GM21737 (cell line): Measurements from ENCODE around the gene ESYT3.
"Not testable (repeated sequence)": the region's sequence is repeated elsewhere in the genome, so short reads cannot be mapped to it uniquely, and the experiment has no call there.

ENCODE experiments used
- ATAC-seq: cut with Tn5 transposase; IDR thresholded peaks from one replicate; pipeline ENCODE4 v1.9.1; 2021; ENCODE audit warnings: mild to moderate bottlenecking, moderate library complexity; ENCODE audit not compliant: unreplicated experiment

ESYT3 gene

DNA sequence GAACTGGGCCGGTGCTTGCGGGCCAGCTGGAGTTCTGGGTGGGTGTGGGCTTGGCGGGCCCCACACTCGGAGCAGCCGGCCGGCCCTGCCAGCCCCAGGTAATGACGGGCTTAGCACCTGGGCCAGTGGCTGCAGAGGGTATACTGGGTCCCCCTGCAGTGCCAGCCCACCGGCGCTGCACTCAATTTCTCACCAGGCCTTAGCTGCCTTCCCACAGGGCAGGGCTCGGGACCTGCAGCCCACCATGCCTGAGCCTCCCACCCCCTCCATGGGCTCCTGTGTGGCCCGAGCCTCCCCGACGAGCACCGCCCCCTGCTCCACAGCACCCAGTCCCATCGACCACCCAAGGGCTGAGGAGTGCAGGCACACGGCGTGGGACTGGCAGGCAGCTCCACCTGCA lies 50.3 kb downstream of the ESYT3 start:
- not testable (repeated sequence) for ATAC-seq

DNA sequence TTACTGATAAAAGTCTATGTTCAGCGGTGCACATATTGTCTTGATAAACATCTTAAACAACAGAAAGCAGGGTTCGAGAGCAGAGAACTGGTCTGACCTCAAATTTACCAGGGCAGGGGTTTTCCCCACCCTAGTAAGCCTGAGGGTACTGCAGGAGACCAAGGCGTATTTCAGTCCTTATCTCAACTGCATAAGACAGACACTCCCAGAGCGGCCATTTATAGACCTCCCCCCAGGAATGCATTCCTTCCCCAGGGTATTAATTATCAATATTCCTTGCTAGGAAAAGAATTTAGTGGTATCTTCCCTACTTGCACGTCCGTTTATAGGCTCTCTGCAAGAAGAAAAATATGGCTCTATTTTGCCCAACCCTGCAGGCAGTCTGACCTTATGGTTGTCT lies 52.2 kb downstream of the ESYT3 start:
- ATAC-seq, result not testable (repeated sequence)

DNA sequence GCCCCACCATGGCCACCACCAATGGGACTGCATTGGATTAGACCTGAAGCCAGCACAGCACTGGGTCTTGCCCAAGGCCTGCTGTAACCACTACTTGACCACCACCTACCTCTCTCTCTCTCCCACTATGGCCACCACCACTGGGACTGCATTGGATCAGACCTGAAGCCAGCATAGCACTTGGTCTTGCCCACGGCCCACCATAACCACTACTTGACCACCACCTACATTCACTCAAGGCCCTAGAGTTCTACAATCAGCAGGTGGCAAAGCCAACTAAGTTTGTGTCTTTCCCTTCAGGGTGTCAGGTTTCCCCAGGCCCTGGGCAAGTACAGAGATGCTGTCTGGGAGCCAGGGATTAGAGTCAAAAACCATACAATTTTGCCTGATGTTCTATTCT lies 57.6 kb downstream of the ESYT3 start:
- no peak for ATAC-seq

DNA sequence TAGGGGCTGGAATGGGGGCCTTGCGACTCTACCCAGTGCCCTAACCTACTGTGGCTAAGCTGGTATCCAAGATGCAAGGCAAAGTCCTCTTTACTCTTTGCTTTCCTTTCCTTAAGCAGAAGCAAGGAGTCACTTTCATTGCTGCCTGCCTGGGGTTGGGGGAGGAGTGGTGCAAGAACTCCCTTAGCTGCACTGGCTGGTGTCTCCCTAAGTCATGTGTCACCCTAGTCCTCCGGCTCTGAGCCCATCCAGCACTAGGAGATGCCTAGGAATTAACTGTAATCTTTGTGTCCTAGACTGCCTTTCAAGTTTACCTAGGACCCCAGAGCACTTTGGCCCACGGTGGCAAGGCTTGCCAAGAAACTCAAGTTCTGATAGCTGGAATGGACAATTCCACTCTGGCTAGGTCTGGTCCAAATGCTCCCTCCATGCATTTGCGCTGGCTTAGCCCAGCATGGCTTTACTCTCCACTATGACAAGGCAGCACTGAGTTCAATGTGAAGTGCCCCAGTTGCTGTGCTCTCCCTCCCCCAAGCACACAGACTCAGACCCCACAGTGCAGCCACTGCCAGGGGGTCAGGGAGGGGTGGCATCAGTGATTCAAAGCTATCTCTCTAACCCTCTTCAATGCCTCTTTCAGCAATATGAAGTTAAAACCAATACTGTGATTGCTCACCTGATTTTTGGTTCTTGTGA lies 58.7 kb downstream of the ESYT3 start:
- no peak for ATAC-seq

DNA sequence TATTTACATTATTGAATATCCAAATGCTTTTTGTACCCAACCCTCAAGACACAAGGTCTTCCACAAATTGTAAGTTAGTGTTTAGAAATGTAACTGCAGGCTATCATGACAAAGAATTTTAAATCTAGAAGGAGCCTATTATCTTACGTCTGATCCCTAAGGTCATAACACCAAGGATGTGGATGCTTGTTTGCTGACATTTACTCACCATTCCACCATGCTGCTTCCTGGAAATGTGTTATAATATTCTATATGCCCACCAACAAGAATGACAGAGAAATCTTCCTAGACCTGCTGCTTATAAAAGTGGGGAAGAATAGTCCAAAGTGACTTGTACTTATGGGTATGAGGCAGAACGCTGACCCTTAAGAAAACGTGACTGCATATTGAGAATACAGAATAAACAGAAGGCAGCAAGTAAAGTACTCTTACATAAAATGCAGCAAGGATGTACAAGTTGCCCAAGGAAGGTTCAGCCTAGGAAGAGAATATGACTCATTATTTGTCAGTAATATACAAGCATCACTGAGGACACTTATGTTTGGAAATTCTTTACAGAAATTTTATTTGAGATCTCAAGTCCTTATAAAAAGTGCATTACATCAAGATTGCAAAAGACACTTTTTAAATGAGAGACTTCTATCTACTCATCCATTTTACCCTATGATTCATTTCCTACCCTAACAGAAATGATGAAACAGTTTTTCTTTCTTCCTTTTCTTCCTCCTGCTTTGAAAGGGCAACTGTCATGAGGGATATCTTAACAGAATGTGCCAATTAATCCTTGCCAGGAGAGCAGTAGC lies 59.6 kb downstream of the ESYT3 start:
- no peak for ATAC-seq

DNA sequence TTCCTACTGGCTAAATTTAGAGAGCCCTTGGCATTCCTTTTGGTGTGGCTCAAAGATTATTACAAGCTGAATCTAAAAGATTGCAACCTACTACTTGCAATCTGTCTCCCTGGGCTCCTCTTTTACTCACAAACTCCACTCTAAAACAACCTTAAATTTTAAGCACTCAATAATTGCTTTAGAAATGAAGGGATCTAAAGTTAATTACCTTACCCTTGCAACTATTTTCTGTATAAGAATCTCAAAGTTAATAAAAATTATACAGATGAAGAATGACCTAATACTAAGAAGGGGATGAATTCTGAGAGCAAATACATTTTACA lies 60.2 kb downstream of the ESYT3 start:
- no peak for ATAC-seq

DNA sequence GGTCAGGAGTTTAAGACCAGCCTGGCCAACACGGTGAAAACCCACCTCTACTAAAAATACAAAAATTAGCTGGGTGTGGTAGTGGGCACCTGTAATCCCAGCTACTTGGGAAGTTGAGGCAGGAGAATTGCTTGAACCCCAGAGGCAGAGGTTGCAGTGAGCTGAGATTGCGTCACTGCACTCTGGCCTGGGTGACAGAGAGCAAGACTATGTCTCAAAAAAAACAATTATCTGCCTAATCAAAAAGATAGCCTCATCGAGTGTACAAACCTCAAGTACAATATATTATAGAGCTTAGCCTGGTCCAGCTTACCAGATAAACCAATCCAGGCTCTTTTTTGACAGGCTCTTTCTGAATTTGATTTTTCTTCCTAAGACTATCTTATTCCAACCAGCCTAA lies 61.2 kb downstream of the ESYT3 start:
- not testable (repeated sequence) for ATAC-seq

DNA sequence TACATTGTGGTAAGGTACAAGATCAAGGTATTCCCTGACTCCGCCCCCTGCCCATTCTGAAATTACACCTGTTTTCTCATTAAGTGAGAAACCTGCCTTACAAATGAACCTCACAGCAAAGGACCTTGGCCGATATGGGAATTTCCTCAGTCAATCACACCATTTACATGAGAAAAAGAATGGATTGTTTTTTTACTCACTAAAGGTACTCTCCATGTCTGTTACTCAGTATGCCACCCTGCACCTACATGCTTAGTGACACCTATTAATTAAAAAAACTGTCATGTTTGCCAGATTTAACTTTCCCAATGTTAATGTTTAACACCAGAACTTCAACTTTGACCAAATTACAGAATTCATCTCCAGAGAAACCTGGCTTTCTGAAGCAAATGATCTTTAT lies 62.0 kb downstream of the ESYT3 start:
- no peak for ATAC-seq

DNA sequence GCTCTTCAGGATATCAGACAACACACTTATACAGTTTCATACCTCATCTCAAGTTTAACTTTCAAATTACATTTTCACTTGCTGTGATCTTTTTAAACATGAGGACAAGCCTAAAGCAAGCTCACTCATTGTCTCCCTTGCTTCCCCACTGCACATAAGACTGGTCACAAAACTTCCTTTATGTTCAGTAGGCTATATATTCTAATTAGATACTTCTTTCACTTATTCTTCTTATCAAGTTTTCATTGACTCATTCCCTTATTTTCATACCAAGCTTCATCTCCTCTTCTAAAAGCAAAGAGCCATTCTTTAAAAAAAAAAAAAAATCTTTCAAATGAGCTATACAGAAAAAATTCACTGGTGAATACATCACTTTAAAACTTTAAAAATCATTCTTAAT lies 62.6 kb downstream of the ESYT3 start:
- ATAC-seq, result no peak

DNA sequence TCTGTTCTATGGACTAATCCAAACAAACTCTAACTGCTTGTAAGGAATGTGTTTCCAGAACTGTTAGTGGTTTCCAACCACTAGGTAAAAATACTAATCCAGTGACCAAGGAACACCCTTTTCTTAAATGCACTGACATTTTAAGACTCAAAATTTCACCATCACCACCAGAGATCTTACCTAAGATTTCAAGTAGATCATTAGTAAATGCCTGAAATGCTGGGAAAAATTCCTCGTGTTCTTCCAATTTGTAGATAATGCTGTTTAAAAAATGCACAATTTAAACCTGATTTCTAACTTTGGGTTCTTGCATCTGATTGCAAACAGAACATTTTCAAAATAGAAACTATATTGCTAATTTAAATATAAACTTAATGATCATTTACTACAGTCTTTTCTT lies 63.4 kb downstream of the ESYT3 start:
- no peak for ATAC-seq

DNA sequence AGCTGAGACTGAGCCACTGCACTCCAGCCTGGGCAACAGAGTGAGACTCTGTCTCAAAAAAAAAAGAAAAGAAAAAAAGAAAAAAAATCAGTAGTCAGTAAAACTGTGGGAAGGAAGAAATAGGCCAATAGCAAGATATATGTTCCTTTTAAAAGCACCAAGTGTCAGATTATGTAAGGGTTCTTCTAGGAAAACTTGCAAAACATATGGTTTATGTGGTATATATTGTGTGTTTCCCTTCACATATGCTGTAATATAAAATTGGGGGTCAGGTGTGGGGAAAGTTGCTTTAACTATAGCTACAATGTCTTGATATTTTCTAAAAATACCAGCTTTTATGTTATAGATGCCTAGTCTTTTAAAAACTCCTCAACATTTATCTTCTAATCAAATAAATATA lies 64.6 kb downstream of the ESYT3 start:
- ATAC-seq, result no peak

DNA sequence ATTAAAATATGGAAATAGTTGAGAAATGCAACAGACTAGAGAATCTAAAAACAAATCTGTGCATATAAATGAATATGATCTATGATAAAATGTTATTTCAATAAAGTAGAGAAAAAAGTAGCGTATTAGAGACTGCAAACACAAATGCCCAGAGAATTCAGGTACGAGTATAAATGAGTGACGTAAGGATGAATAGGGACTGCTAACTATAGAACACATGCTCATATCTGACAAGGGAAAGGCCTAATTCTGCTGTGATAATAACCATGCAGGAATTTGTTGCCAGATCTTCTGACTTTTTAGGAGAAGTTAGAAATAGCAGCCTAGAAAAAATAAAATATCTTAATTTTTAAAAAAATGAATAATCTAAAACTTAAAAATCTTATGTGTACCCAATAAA lies 73.1 kb downstream of the ESYT3 start:
- ATAC-seq, result no peak

DNA sequence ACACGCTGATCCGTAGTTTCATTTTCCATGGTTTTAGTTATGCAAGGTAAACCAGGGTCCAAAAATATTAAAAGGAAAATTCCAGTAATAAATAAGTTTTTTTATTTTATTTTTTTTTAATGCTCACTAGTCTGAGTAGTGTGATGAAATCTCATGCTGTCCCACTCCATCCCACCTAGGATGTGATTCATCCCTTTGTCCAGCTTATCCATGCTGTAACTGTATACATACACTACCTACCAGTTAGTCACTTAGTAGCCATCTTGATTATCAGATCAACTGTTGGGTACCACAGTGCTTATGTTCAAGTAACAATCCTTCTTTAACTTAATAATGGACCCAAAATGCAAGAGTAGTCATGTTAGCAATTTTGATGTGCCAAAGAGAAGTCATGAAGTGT lies 75.2 kb downstream of the ESYT3 start:
- no peak for ATAC-seq

DNA sequence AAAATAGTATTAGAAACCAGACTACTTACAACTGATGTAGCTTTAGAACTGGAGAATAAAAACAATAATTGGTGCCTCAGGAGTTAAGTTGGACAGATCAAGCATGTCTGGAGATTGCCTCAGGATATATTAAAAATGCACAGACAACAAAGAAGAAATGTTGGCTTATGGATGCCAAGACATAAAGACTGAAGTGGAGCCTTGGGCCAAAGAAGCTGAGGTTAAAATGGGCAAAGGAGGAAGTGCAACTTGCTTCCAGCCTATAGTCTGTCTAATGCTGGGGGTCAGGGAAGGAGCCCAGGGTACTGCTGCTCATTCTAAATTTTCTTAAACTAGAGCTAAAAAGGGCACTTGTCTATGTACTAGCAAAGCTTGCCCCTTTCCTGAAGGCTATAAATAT lies 77.5 kb downstream of the ESYT3 start:
- ATAC-seq, result no peak

DNA sequence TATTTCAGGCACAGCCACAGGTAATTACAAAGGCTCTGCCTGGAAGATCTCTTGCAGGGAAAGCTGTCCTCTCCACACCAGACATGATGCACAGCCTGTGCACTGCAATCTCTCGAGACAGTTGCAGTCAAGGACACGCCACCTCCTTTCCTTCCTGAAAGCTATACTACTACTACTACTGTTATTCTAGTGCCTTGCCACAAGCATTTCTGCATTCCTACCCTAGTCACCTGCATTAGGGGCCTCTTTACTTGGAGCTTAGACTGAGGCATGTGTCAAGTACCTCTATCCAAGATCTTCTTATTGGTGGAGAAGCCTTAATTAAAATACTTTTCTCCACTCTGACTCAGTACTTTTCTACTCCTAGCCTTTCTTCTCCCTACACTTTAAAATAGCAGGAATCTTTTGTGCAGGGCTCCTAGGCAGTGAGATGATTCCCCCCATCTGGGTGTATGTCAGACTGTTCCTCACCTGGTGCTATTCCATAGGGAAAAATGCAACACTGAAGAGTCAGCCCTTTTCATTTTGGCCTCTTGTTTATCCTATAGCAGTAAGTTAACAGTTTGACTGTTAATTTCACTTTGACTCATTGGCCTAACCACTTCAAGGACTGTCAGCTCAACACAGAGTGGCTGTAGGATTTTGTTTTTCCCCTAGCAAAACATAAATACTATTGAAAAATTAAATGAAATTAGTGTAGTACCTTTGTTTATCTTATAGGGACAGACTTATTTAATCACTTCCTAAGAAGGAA lies 78.9 kb downstream of the ESYT3 start:
- peak; percentile 65 for ATAC-seq

DNA sequence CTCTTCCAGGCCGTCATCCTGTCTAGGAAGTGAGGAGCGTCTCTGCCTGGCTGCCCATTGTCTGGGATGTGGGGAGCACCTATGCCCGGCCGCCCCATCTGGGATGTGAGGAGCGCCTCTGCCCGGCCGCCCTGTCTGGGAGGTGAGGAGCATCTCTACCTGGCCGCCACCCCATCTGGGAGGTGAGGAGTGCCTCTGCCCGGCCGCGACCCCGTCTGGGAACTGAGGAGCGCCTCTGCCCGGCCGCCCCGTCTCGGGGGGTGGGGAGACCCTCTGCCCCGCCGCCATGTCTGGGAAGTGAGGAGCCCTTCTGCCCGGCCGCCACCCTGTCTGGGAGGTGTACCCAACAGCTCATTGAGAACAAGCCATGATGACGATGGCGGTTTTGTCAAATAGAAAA lies 87.0 kb downstream of the ESYT3 start:
- not testable (repeated sequence) for ATAC-seq
